ENCODE data around the gene ICA1L. TPM values are rescaled to one million over a fixed set of nuclear protein-coding genes. Genes with fewer than 3 reads are reported as not detected.

Gene ICA1L
- polyA plus RNA-seq, 1 experiment = 2.4 TPM

DNA sequence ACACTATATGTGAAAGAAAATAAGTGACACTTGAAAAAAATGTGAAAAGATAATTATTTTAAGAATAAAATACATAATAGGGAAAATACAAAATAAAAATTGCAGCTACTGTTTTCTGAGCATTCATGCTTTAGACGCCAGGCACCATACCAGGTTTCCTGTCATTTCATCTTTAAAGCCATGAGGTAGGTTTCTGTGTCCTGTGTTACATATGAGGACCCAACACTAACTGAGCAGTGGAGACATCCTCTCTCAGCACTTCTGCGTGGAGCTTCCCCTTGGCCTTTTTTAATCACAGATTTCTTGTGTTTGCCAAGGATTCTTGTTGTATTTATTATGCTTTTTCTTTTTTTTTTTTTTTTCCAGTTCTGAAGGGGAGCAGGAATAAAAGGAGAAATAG lies 119.5 kb downstream of the ICA1L start:
- no peaks in the 10 kb centered on the region for H3K27me3 ChIP-seq (ENCODE audit: control insufficient read depth, insufficient read depth, low read length)
- POLR2A ChIA-PET = no interaction called here
- CTCF ChIA-PET = no interaction called here
- no peak overlapping the region for H3K4me3 ChIP-seq (ENCODE audit: low read depth, low read length)
- no peaks in the 10 kb centered on the region for H3K36me3 ChIP-seq (ENCODE audit: control insufficient read depth, insufficient read depth, low read length)
- DNase-seq (ENCODE audit: low read depth) = no peak
- TF ChIP-seq, protein P1, sequence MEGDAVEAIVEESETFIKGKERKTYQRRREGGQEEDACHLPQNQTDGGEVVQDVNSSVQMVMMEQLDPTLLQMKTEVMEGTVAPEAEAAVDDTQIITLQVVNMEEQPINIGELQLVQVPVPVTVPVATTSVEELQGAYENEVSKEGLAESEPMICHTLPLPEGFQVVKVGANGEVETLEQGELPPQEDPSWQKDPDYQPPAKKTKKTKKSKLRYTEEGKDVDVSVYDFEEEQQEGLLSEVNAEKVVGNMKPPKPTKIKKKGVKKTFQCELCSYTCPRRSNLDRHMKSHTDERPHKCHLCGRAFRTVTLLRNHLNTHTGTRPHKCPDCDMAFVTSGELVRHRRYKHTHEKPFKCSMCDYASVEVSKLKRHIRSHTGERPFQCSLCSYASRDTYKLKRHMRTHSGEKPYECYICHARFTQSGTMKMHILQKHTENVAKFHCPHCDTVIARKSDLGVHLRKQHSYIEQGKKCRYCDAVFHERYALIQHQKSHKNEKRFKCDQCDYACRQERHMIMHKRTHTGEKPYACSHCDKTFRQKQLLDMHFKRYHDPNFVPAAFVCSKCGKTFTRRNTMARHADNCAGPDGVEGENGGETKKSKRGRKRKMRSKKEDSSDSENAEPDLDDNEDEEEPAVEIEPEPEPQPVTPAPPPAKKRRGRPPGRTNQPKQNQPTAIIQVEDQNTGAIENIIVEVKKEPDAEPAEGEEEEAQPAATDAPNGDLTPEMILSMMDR (IDR thresholded peaks at IDR 0.05; ENCODE audit: insufficient read depth, low read depth, low read length) = no peak

DNA sequence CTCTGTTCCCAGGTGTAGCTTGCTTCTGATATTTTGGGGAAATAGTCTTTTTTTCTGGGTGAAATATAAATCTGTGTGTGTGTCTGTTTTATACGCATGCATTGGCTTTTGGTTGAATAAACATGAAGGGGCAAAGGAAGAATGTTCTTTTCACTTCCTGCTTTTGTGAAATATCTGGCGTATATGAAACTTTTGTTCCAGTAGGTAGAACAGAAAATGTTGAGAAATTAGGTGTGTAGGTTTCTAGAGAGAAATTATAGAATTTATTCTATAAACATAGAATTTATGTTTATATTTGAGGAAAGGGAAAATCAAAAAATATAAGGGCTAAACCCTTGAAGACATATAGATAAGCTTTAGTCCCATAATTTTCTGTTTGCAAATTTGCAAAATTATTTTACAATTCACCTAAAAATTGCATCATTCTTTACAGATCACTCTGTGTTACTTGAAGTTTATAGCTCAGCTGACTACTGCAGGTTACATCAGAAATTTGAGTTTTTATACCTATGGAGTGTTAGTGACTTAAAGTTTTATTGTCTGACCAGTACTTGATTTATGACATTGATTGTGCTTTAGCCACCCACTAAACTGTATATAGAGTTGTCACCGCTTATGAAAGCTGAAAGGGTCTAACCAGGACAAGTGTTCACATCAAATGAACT lies 120.7 kb downstream of the ICA1L start:
- TF ChIP-seq, protein P1 (IDR thresholded peaks at IDR 0.05; ENCODE audit: insufficient read depth, low read depth, low read length) = no peak
- no peak overlapping the region for H3K4me3 ChIP-seq (ENCODE audit: low read depth, low read length)
- H3K36me3 ChIP-seq (ENCODE audit: control insufficient read depth, insufficient read depth, low read length) = no peaks in the 10 kb centered on the region
- ChIA-PET POLR2A (no interaction called here), CTCF (no interaction called here)
- H3K27me3 ChIP-seq (ENCODE audit: control insufficient read depth, insufficient read depth, low read length) = no peaks in the 10 kb centered on the region
- no peak for DNase-seq (ENCODE audit: low read depth)

DNA sequence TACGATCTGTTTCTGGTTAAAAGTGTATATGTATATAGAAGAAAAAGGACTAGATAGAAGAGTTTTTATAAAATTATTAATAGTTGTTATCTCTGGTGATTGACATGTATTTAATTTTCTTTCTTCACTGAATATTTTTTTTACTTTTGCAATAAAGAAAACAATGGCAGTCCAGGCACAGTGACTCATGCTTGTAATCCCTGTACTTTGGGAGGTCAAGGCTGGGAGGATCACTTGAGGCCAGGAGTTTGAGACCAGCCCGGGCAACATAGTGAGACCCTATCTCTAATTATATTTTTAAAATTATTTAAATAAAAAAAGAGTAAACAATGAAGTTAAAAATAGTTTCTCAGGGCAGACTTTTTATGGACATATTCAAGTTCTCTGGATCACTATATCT lies 122.1 kb downstream of the ICA1L start:
- no peaks in the 10 kb centered on the region for H3K27me3 ChIP-seq (ENCODE audit: control insufficient read depth, insufficient read depth, low read length)
- H3K36me3 ChIP-seq (ENCODE audit: control insufficient read depth, insufficient read depth, low read length) = no peaks in the 10 kb centered on the region
- TF ChIP-seq, protein P1 (IDR thresholded peaks at IDR 0.05; ENCODE audit: insufficient read depth, low read depth, low read length) = no peak
- POLR2A ChIA-PET = no interaction called here
- CTCF ChIA-PET = no interaction called here
- no peak for DNase-seq (ENCODE audit: low read depth)
- H3K4me3 ChIP-seq (ENCODE audit: low read depth, low read length) = no peak overlapping the region

DNA sequence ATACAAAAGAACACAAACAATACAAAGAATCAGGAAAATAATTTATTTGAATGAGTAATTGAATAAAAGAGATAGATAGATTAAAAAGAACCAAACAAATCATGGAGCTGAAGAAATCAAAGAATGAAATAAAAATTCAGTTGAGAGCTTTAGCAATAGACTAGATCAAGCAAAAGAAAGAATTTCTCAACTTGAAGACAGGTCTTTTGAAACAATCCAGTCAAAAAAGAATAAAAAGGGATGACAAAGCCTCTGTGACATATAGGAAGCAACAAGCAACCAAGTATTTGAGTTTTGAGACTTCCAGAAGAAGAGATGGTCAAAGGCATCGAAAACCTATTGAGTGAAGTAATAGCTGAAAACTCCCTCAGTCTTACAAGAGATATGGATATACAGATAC lies 128.0 kb downstream of the ICA1L start:
- TF ChIP-seq, protein P1 (IDR thresholded peaks at IDR 0.05; ENCODE audit: insufficient read depth, low read depth, low read length) = no peak
- no peak overlapping the region for H3K4me3 ChIP-seq (ENCODE audit: low read depth, low read length)
- H3K27me3 ChIP-seq (ENCODE audit: control insufficient read depth, insufficient read depth, low read length) = no peaks in the 10 kb centered on the region
- H3K36me3 ChIP-seq (ENCODE audit: control insufficient read depth, insufficient read depth, low read length) = no peaks in the 10 kb centered on the region
- CTCF ChIA-PET = no interaction called here
- POLR2A ChIA-PET = no interaction called here
- DNase-seq (ENCODE audit: low read depth) = no peak

DNA sequence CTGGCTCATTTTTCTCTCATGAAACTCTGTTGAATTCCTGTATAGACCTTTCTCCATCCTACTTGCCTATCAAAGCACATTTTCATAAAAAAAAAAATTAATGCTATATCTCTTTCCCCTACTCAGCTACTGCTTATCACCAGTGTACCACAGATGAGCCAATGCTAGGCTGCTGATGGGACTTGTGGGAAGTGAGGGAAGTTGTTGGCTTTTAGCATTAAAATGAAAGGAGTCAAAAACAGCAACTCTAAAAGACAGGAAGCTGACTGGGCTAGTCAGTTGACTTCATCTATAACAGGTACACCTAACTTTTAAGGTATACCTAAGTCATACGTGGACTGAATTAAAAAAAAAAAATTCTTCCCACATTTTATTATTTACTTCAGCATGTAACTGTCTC lies 134.7 kb downstream of the ICA1L start:
- no peak for DNase-seq (ENCODE audit: low read depth)
- CTCF ChIA-PET = no interaction called here
- no peaks in the 10 kb centered on the region for H3K27me3 ChIP-seq (ENCODE audit: control insufficient read depth, insufficient read depth, low read length)
- H3K4me3 ChIP-seq (ENCODE audit: low read depth, low read length) = no peak overlapping the region
- TF ChIP-seq, protein P1 (IDR thresholded peaks at IDR 0.05; ENCODE audit: insufficient read depth, low read depth, low read length) = no peak
- H3K36me3 ChIP-seq (ENCODE audit: control insufficient read depth, insufficient read depth, low read length) = no peaks in the 10 kb centered on the region
- POLR2A ChIA-PET = no interaction called here
